ENCODE data around the gene PYROXD2.

- TF ChIP-seq EZH2 (IDR thresholded peaks at IDR 0.05; ENCODE audit: insufficient read depth, poor library complexity, severe bottlenecking) (no peak), EZH2phosphoT487 (IDR thresholded peaks at IDR 0.05; ENCODE audit: insufficient read depth, low read depth) (no peak)
Measured at GRCh38 chr10:98420786-98421185, 5.8 kb upstream of the PYROXD2 start.
